ENCODE results near the gene PHYKPL.
"Not testable (repeated sequence)": the region's sequence is repeated elsewhere in the genome, so short reads cannot be mapped to it uniquely, and the experiment has no call there.

Gene PHYKPL

DNA sequence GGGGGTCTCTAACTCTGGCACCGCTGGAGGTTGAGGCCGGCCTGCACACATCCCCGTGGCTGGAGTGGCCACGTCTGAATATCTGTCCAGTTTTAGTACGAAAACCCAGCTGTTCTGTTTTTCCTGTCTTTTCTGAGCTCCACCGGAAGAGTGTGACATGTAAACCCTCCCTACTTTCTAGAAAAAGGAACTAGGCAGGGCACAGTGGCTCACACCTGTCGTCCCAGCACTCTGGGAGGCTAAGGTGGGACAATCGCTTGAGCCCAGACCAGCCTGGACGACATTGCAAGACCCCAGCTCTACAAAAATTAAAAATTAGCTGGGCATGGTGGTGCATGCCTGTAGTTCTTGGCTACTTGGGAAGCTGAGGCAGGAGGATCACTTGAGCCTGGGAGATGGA lies 8.2 kb upstream of the PHYKPL start:
- no peaks in the 10 kb centered on the region for H3K9me2 ChIP-seq (replicated peaks; ENCODE audit: insufficient read depth, low read length)
- TF ChIP-seq EZH2phosphoT487 (conservative IDR thresholded peaks at IDR 0.05; ENCODE audit: low read length) = no peak
- TF ChIP-seq, protein P1, sequence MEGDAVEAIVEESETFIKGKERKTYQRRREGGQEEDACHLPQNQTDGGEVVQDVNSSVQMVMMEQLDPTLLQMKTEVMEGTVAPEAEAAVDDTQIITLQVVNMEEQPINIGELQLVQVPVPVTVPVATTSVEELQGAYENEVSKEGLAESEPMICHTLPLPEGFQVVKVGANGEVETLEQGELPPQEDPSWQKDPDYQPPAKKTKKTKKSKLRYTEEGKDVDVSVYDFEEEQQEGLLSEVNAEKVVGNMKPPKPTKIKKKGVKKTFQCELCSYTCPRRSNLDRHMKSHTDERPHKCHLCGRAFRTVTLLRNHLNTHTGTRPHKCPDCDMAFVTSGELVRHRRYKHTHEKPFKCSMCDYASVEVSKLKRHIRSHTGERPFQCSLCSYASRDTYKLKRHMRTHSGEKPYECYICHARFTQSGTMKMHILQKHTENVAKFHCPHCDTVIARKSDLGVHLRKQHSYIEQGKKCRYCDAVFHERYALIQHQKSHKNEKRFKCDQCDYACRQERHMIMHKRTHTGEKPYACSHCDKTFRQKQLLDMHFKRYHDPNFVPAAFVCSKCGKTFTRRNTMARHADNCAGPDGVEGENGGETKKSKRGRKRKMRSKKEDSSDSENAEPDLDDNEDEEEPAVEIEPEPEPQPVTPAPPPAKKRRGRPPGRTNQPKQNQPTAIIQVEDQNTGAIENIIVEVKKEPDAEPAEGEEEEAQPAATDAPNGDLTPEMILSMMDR (IDR thresholded peaks at IDR 0.05; ENCODE audit: insufficient read depth, low read length, poor library complexity, severe bottlenecking) = no peak
- no peaks in the 10 kb centered on the region for H3K27me3 ChIP-seq (ENCODE audit: low read length)
- no peak overlapping the region for H3K4me2 ChIP-seq (ENCODE audit: low read depth, low read length, poor library complexity, severe bottlenecking)
- H3K27ac ChIP-seq (ENCODE audit: low read depth, low read length) = no peak overlapping the region
- H3K9ac ChIP-seq (ENCODE audit: low read length) = no peak overlapping the region
- no peaks in the 10 kb centered on the region for H3K79me2 ChIP-seq (ENCODE audit: insufficient read depth, low read length)
- H3K9me3 ChIP-seq (ENCODE audit: insufficient read depth, low read length) = no peaks in the 10 kb centered on the region
- H2AFZ ChIP-seq (ENCODE audit: low read depth, low read length, severe bottlenecking) = no peak overlapping the region
- H4K20me1 ChIP-seq (ENCODE audit: low read depth, low read length) = no peaks in the 10 kb centered on the region
- H3K36me3 ChIP-seq (ENCODE audit: low read length) = no peaks in the 10 kb centered on the region
- no peak overlapping the region for H3K4me3 ChIP-seq (ENCODE audit: insufficient read depth, low read length, poor library complexity, severe bottlenecking)
- H3F3A ChIP-seq (ENCODE audit: insufficient read depth) = no peaks in the 10 kb centered on the region

DNA sequence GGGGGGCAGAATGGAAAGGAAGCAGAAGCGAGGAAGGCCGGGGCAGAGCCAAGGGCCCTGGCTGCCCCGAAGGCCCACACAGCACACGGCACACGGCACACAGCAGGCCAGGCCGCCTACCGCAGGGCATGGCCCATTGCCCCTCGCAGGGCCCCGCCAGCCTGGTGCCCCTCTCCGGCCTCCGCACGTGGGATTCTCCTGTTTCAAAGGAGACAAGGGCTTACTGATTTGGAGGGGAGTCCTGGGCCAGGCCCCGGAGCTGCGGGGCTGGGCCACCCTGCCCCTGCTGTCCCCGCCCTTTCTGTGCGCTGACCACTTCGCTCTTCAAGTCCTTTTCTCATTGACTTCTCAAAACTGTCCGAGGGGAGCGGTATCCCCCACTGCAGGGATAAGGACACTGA lies 7.7 kb upstream of the PHYKPL start:
- no peaks in the 10 kb centered on the region for H3K9me3 ChIP-seq (ENCODE audit: insufficient read depth, low read length)
- H3K4me2 ChIP-seq (ENCODE audit: low read depth, low read length, poor library complexity, severe bottlenecking) = no peak overlapping the region
- H3K36me3 ChIP-seq (ENCODE audit: low read length) = no peaks in the 10 kb centered on the region
- no peak overlapping the region for H2AFZ ChIP-seq (ENCODE audit: low read depth, low read length, severe bottlenecking)
- no peaks in the 10 kb centered on the region for H3K79me2 ChIP-seq (ENCODE audit: insufficient read depth, low read length)
- H3K9me2 ChIP-seq (replicated peaks; ENCODE audit: insufficient read depth, low read length) = no peaks in the 10 kb centered on the region
- no peaks in the 10 kb centered on the region for H3F3A ChIP-seq (ENCODE audit: insufficient read depth)
- H3K4me3 ChIP-seq (ENCODE audit: insufficient read depth, low read length, poor library complexity, severe bottlenecking) = no peak overlapping the region
- H3K9ac ChIP-seq (ENCODE audit: low read length) = no peak overlapping the region
- TF ChIP-seq, protein P1 (IDR thresholded peaks at IDR 0.05; ENCODE audit: insufficient read depth, low read length, poor library complexity, severe bottlenecking) = no peak
- TF ChIP-seq EZH2phosphoT487 (conservative IDR thresholded peaks at IDR 0.05; ENCODE audit: low read length) = no peak
- no peaks in the 10 kb centered on the region for H4K20me1 ChIP-seq (ENCODE audit: low read depth, low read length)
- no peaks in the 10 kb centered on the region for H3K27me3 ChIP-seq (ENCODE audit: low read length)
- H3K27ac ChIP-seq (ENCODE audit: low read depth, low read length) = no peak overlapping the region

- not testable (repeated sequence) for H3K36me3 ChIP-seq (ENCODE audit: low read length); H3K4me2 ChIP-seq (ENCODE audit: low read depth, low read length, poor library complexity, severe bottlenecking)
Observed at GRCh38 chr5:178239626-178240301, 7.2 kb upstream of the PHYKPL start.

GRCh38 chr5:178238711-178239592 lies 6.3 kb upstream of the PHYKPL start:
- Histone ChIP-seq H3K36me3 (ENCODE audit: low read length) (no peaks in the 10 kb centered on the region), H3K4me3 (ENCODE audit: insufficient read depth, low read length, poor library complexity, severe bottlenecking) (no peak overlapping the region), H2AFZ (ENCODE audit: low read depth, low read length, severe bottlenecking) (no peak overlapping the region), H3K9me3 (ENCODE audit: insufficient read depth, low read length) (no peaks in the 10 kb centered on the region), H3K9me2 (replicated peaks; ENCODE audit: insufficient read depth, low read length) (no peaks in the 10 kb centered on the region), H3K4me2 (ENCODE audit: low read depth, low read length, poor library complexity, severe bottlenecking) (no peak overlapping the region), H3K9ac (ENCODE audit: low read length) (no peak overlapping the region), H3F3A (ENCODE audit: insufficient read depth) (peaks cover 2% of the 10 kb centered on the region; the same call in 1 of the 2 replicates), H3K27ac (ENCODE audit: low read depth, low read length) (no peak overlapping the region), H3K27me3 (ENCODE audit: low read length) (no peaks in the 10 kb centered on the region), H3K79me2 (ENCODE audit: insufficient read depth, low read length) (no peaks in the 10 kb centered on the region), H4K20me1 (ENCODE audit: low read depth, low read length) (no peaks in the 10 kb centered on the region)
- TF ChIP-seq, protein P1 (IDR thresholded peaks at IDR 0.05; ENCODE audit: insufficient read depth, low read length, poor library complexity, severe bottlenecking) = no peak
- TF ChIP-seq EZH2phosphoT487 (conservative IDR thresholded peaks at IDR 0.05; ENCODE audit: low read length) = no peak

More at GRCh38 chr5:178239626-178240301, 7.2 kb upstream of the PHYKPL start:
- not testable (repeated sequence) for H3K9me2 ChIP-seq (replicated peaks; ENCODE audit: insufficient read depth, low read length); H3F3A ChIP-seq (ENCODE audit: insufficient read depth); H4K20me1 ChIP-seq (ENCODE audit: low read depth, low read length); H3K9ac ChIP-seq (ENCODE audit: low read length); H3K79me2 ChIP-seq (ENCODE audit: insufficient read depth, low read length); H3K27me3 ChIP-seq (ENCODE audit: low read length); H3K4me3 ChIP-seq (ENCODE audit: insufficient read depth, low read length, poor library complexity, severe bottlenecking); H3K9me3 ChIP-seq (ENCODE audit: insufficient read depth, low read length); H2AFZ ChIP-seq (ENCODE audit: low read depth, low read length, severe bottlenecking); H3K27ac ChIP-seq (ENCODE audit: low read depth, low read length)
